PFSK-1 (cell line): ENCODE data around the gene ADAMTS2.

Experiments
- FOXP2 ChIP-seq: optimal IDR thresholded peaks from 2 replicates; pipeline ENCODE3; 2011; ENCODE audit warnings: borderline replicate concordance, control low read depth, inconsistent platforms; ENCODE audit not compliant: insufficient read depth; ENCODE audit errors: extremely low read length, extremely low read depth
- POLR2AphosphoS5 ChIP-seq: IDR thresholded peaks from 2 replicates; pipeline ENCODE4 v1.6.1; 2012; ENCODE audit warnings: low read depth, mild to moderate bottlenecking, control low read depth, low read length, moderate library complexity
- REST ChIP-seq, 2 experiments: IDR thresholded peaks; 2 replicates each; pipeline versions ENCODE4 v1.6.1 to v1.8.0; 2011 to 2012; ENCODE audit warnings: low read depth in 2 of 2, low read length in 2 of 2, control low read depth in 1 of 2, inconsistent platforms in 1 of 2, mild to moderate bottlenecking in 1 of 2, moderate library complexity in 1 of 2; ENCODE audit not compliant: insufficient read depth in 1 of 2
- SIN3A ChIP-seq: IDR thresholded peaks from 2 replicates; pipeline ENCODE4 v1.6.1; 2012; ENCODE audit warnings: mild to moderate bottlenecking, low read length, moderate library complexity, borderline replicate concordance; ENCODE audit not compliant: insufficient read depth
- TAF1 ChIP-seq: IDR thresholded peaks from 2 replicates; pipeline ENCODE4 v1.6.1; 2012; ENCODE audit warnings: low read length, control low read depth, borderline replicate concordance; ENCODE audit not compliant: insufficient read depth

- TF ChIP-seq TAF1 = no peak
- TF ChIP-seq REST (IDR thresholded peaks at IDR 0.05; ENCODE audit: insufficient read depth in 1 of 2, low read depth in 2 of 2, low read length in 2 of 2) = no peak
- no peak for TF ChIP-seq POLR2AphosphoS5
- no peak for TF ChIP-seq SIN3A
- no peak for TF ChIP-seq FOXP2
Measured at GRCh38 chr5:179287071-179287470, 58.2 kb downstream of the ADAMTS2 start.
